HepG2 (cell line): ENCODE data around the gene ZNF91. TPM values are rescaled to one million over a fixed set of nuclear protein-coding genes. Genes with fewer than 3 reads are reported as not detected.
A peak's percentile ranks its signal among the peaks of the same experiment; 100 is the strongest.

Source experiments
- ARNT ChIP-seq: fragments of 450-650 bp; IDR thresholded peaks from 2 replicates; pipeline ENCODE4 v1.6.1; 2017
- ATM ChIP-seq: fragments of 450-650 bp; IDR thresholded peaks from 2 replicates; pipeline ENCODE4 v1.7.1; 2017; ENCODE audit warnings: mild to moderate bottlenecking, borderline replicate concordance
- BHLHE40 ChIP-seq: IDR thresholded peaks from 2 replicates; pipeline ENCODE4 v1.6.1; 2011; ENCODE audit warnings: low read length, improper control_type of control experiment
- CENPT ChIP-seq: sonication (generic); formaldehyde crosslinking; IDR thresholded peaks from 2 replicates; pipeline ENCODE4 v1.8.0; 2022; ENCODE audit warnings: low read depth, mild to moderate bottlenecking, moderate library complexity, missing genetic modification reagents
- CSRNP2 ChIP-seq: sonication (generic); formaldehyde crosslinking; conservative IDR thresholded peaks from 2 replicates; pipeline ENCODE4 v1.8.0; 2022; ENCODE audit warnings: low read depth, missing genetic modification reagents
- JUND ChIP-seq: sonication (generic); formaldehyde crosslinking; IDR thresholded peaks from 2 replicates; pipeline ENCODE4 v1.8.0; 2022; ENCODE audit warnings: mild to moderate bottlenecking, missing genetic modification reagents
- MXI1 ChIP-seq: IDR thresholded peaks from 3 replicates; pipeline ENCODE4 v1.6.1; 2012; ENCODE audit warnings: low read depth, low read length, inconsistent platforms, borderline replicate concordance
- NR3C1 ChIP-seq: sonication (generic); formaldehyde crosslinking; IDR thresholded peaks from 2 replicates; pipeline ENCODE4 v1.4.0; 2020; ENCODE audit warnings: missing genetic modification reagents
- PCBP1 ChIP-seq: fragments of 200-400 bp; formaldehyde crosslinking; IDR thresholded peaks from 2 replicates; pipeline ENCODE4 v1.6.1; 2017; ENCODE audit warnings: mild to moderate bottlenecking, low read depth, low read length, borderline replicate concordance
- POLR2AphosphoS5 ChIP-seq: IDR thresholded peaks from 2 replicates; pipeline ENCODE4 v1.6.1; 2012; ENCODE audit warnings: low read depth, low read length
- RBFOX2 ChIP-seq: fragments of 200-400 bp; formaldehyde crosslinking; IDR thresholded peaks from 2 replicates; pipeline ENCODE4 v1.6.1; 2017; ENCODE audit warnings: low read depth, mild to moderate bottlenecking, low read length
- REXO4 ChIP-seq: sonication (generic); formaldehyde crosslinking; IDR thresholded peaks from 2 replicates; pipeline ENCODE4 v1.8.0; 2022; ENCODE audit warnings: missing genetic modification reagents, mild to moderate bottlenecking, borderline replicate concordance
- SATB2 ChIP-seq: sonication (generic); formaldehyde crosslinking; IDR thresholded peaks from 2 replicates; pipeline ENCODE4 v1.5.0; 2020; ENCODE audit warnings: missing genetic modification reagents
- SMYD3 ChIP-seq: sonication (generic); formaldehyde crosslinking; IDR thresholded peaks from 2 replicates; pipeline ENCODE4 v1.8.1; 2023; ENCODE audit warnings: mild to moderate bottlenecking, missing genetic modification reagents
- SP4 ChIP-seq: sonication (generic); formaldehyde crosslinking; IDR thresholded peaks from 2 replicates; pipeline ENCODE4 v1.8.1; 2023; ENCODE audit warnings: mild to moderate bottlenecking, missing genetic modification reagents
- SPEN ChIP-seq: sonication (generic); formaldehyde crosslinking; IDR thresholded peaks from 2 replicates; pipeline ENCODE4 v1.5.1; 2020; ENCODE audit warnings: low read depth, mild to moderate bottlenecking, missing genetic modification reagents
- ZFX ChIP-seq: sonication (generic); formaldehyde crosslinking; IDR thresholded peaks from 2 replicates; pipeline ENCODE4 v1.4.0; 2020; ENCODE audit warnings: mild to moderate bottlenecking, low read depth, missing genetic modification reagents, moderate library complexity
- ZNF124 ChIP-seq: sonication (generic); formaldehyde crosslinking; IDR thresholded peaks from 2 replicates; pipeline ENCODE4 v1.4.0; 2020; ENCODE audit warnings: missing genetic modification reagents
- ZNF136 ChIP-seq: sonication (generic); formaldehyde crosslinking; IDR thresholded peaks from 2 replicates; pipeline ENCODE4 v1.8.1; 2022; ENCODE audit warnings: low read depth, mild to moderate bottlenecking, moderate library complexity, missing genetic modification reagents
- ZNF225 ChIP-seq: sonication (generic); formaldehyde crosslinking; IDR thresholded peaks from 2 replicates; pipeline ENCODE4 v1.4.0; 2020; ENCODE audit warnings: mild to moderate bottlenecking, missing genetic modification reagents
- ZNF235 ChIP-seq: sonication (generic); formaldehyde crosslinking; IDR thresholded peaks from 2 replicates; pipeline ENCODE4 v1.8.1; 2023; ENCODE audit warnings: mild to moderate bottlenecking, missing genetic modification reagents, borderline replicate concordance
- ZNF558 ChIP-seq: sonication (generic); formaldehyde crosslinking; IDR thresholded peaks from 2 replicates; pipeline ENCODE4 v1.9.0; 2022; ENCODE audit warnings: mild to moderate bottlenecking, missing genetic modification reagents, borderline replicate concordance
- ZSCAN21 ChIP-seq: sonication (generic); formaldehyde crosslinking; IDR thresholded peaks from 2 replicates; pipeline ENCODE4 v1.8.0; 2022; ENCODE audit warnings: mild to moderate bottlenecking, missing genetic modification reagents, moderate library complexity, borderline replicate concordance
- polyA plus RNA-seq, 8 experiments: library from polyadenylated mRNA; depleted of rRNA in 3 of 8; stranded (reverse) in 7 of 8; unstranded in 1 of 8; fragments of >200 nt; fragmentation: Illumina TruSeq in 4 of 8; extraction: Trizol in 4 of 8; gene quantifications; 2 replicates each; pipeline versions ENCODE4 v1.2.1 to v1.2.3, GENCODE V29; 2011 to 2016; ENCODE audit warnings: low read depth in 4 of 8, missing spikeins in 1 of 8, mixed read lengths in 1 of 8; ENCODE audit not compliant: insufficient read depth in 1 of 8
- total RNA-seq, 5 experiments: library from RNA; depleted of rRNA; stranded (reverse); fragments of >200 nt; fragmentation: Illumina TruSeq; extraction: Trizol; gene quantifications; 2 replicates each; pipeline ENCODE4 v1.2.3, GENCODE V29; 2016; ENCODE audit warnings: low read depth in 1 of 5
- TF ChIP-seq, protein P1 (sequence below): sonication (generic); formaldehyde crosslinking; IDR thresholded peaks from 2 replicates; pipeline ENCODE4 v1.4.0; 2020; ENCODE audit warnings: missing genetic modification reagents, borderline replicate concordance
- TF ChIP-seq, protein P2 (sequence below): sonication (generic); formaldehyde crosslinking; IDR thresholded peaks from 2 replicates; pipeline ENCODE4 v1.8.1; 2023; ENCODE audit warnings: mild to moderate bottlenecking, missing genetic modification reagents

The ZNF91 gene
- total and polyA plus RNA-seq, 2 of the 13 experiments (the other 11 are each of a cell fraction or from before 2014, with no cell fraction given), result 19.4 to 21.5 TPM

GRCh38 chr19:23395041-23395721 lies at the start of gene ZNF91 (continued):
- TF ChIP-seq, protein P1, sequence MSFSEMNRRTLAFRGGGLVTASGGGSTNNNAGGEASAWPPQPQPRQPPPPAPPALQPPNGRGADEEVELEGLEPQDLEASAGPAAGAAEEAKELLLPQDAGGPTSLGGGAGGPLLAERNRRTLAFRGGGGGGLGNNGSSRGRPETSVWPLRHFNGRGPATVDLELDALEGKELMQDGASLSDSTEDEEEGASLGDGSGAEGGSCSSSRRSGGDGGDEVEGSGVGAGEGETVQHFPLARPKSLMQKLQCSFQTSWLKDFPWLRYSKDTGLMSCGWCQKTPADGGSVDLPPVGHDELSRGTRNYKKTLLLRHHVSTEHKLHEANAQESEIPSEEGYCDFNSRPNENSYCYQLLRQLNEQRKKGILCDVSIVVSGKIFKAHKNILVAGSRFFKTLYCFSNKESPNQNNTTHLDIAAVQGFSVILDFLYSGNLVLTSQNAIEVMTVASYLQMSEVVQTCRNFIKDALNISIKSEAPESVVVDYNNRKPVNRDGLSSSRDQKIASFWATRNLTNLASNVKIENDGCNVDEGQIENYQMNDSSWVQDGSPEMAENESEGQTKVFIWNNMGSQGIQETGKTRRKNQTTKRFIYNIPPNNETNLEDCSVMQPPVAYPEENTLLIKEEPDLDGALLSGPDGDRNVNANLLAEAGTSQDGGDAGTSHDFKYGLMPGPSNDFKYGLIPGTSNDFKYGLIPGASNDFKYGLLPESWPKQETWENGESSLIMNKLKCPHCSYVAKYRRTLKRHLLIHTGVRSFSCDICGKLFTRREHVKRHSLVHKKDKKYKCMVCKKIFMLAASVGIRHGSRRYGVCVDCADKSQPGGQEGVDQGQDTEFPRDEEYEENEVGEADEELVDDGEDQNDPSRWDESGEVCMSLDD (CRISPR knock-in tag), result no peak
- TF ChIP-seq ZFX, result peak; percentile 99
- peak; percentile 96 for TF ChIP-seq POLR2AphosphoS5
- TF ChIP-seq ZNF124 (CRISPR knock-in tag), result 0 out of 2 replicates have a peak, but pooled peaks have one; percentile 37
- 0 out of 2 replicates have a peak, but pooled peaks have one; percentile 40 for TF ChIP-seq CENPT (CRISPR knock-in tag)
- TF ChIP-seq ZNF235 (CRISPR knock-in tag), result no peak
- TF ChIP-seq MXI1, result peak; percentile 33; the same call in 1 of the 3 replicates
- TF ChIP-seq CSRNP2, result no peak
- TF ChIP-seq, protein P2, sequence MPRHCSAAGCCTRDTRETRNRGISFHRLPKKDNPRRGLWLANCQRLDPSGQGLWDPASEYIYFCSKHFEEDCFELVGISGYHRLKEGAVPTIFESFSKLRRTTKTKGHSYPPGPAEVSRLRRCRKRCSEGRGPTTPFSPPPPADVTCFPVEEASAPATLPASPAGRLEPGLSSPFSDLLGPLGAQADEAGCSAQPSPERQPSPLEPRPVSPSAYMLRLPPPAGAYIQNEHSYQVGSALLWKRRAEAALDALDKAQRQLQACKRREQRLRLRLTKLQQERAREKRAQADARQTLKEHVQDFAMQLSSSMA (CRISPR knock-in tag), result peak; percentile 80; the same call in 1 of the 2 replicates
- TF ChIP-seq BHLHE40, result no peak
- peak; percentile 65; the same call in 1 of the 2 replicates for TF ChIP-seq ZSCAN21 (CRISPR knock-in tag)
- no peak for TF ChIP-seq SMYD3
- TF ChIP-seq JUND (CRISPR knock-in tag), result no peak
- TF ChIP-seq PCBP1, result no peak
- TF ChIP-seq ARNT, result no peak
- no peak for TF ChIP-seq ZNF136
- peak; percentile 68; the same call in 1 of the 2 replicates for TF ChIP-seq SPEN (CRISPR knock-in tag)
- peak; percentile 78; the same call in 1 of the 2 replicates for TF ChIP-seq REXO4 (CRISPR knock-in tag)
- peak; percentile 65; the same call in 1 of the 2 replicates for TF ChIP-seq ZNF558 (CRISPR knock-in tag)
- no peak for TF ChIP-seq SATB2 (CRISPR knock-in tag)
- TF ChIP-seq NR3C1 (CRISPR knock-in tag), result no peak
- no peak for TF ChIP-seq ATM
- TF ChIP-seq RBFOX2, result peak; percentile 81
- peak; percentile 89 for TF ChIP-seq SP4 (CRISPR knock-in tag)
- peak; percentile 35; the same call in 1 of the 2 replicates for TF ChIP-seq ZNF225 (CRISPR knock-in tag)
